ENCODE results near the gene RMND5A.
A peak's percentile ranks its signal among the peaks of the same experiment; 100 is the strongest.
"Not testable (repeated sequence)": the region's sequence is repeated elsewhere in the genome, so short reads cannot be mapped to it uniquely, and the experiment has no call there.

Gene RMND5A

GRCh38 chr2:86708126-86708525 lies 12.0 kb upstream of the RMND5A start:
- DNase-seq (ENCODE audit: low read depth in 1 of 2, low spot score in 1 of 2): not testable (repeated sequence)

GRCh38 chr2:86714579-86715173 lies 5.4 kb upstream of the RMND5A start:
- not testable (repeated sequence) for DNase-seq (ENCODE audit: low read depth in 1 of 2, low spot score in 1 of 2)

- not testable (repeated sequence) for DNase-seq (ENCODE audit: low read depth in 1 of 2, low spot score in 1 of 2)
These were observed 841 bp upstream of the RMND5A start for GRCh38 chr2:86719263-86719636.

GRCh38 chr2:86720540-86721320 lies 639 bp downstream of the RMND5A start:
- DNase-seq (ENCODE audit: low read depth in 1 of 2, low spot score in 1 of 2): peak; percentile 10 to 25

GRCh38 chr2:86725706-86726105 lies 5.6 kb downstream of the RMND5A start:
- DNase-seq (ENCODE audit: low read depth in 1 of 2, low spot score in 1 of 2): not testable (repeated sequence)

GRCh38 chr2:86732040-86732525 lies 12.0 kb downstream of the RMND5A start:
- not testable (repeated sequence) for DNase-seq (ENCODE audit: low read depth in 1 of 2, low spot score in 1 of 2)

GRCh38 chr2:86732837-86733236 lies 12.7 kb downstream of the RMND5A start:
- not testable (repeated sequence) for DNase-seq (ENCODE audit: low read depth in 1 of 2, low spot score in 1 of 2)

GRCh38 chr2:86733528-86733927 lies 13.4 kb downstream of the RMND5A start:
- DNase-seq (ENCODE audit: low read depth in 1 of 2, low spot score in 1 of 2): not testable (repeated sequence)

- not testable (repeated sequence) for DNase-seq (ENCODE audit: low read depth in 1 of 2, low spot score in 1 of 2)
These were observed 14.8 kb downstream of the RMND5A start for GRCh38 chr2:86734896-86735295.

GRCh38 chr2:86739485-86739884 lies 19.4 kb downstream of the RMND5A start:
- DNase-seq (ENCODE audit: low read depth in 1 of 2, low spot score in 1 of 2): not testable (repeated sequence)

GRCh38 chr2:86739889-86740288 lies 19.8 kb downstream of the RMND5A start:
- DNase-seq (ENCODE audit: low read depth in 1 of 2, low spot score in 1 of 2): not testable (repeated sequence)

GRCh38 chr2:86741889-86742498 lies 21.9 kb downstream of the RMND5A start:
- not testable (repeated sequence) for DNase-seq (ENCODE audit: low read depth in 1 of 2, low spot score in 1 of 2)

- DNase-seq (ENCODE audit: low read depth in 1 of 2, low spot score in 1 of 2): no peak
These were observed 24.1 kb downstream of the RMND5A start for GRCh38 chr2:86744152-86744551.

GRCh38 chr2:86746939-86747338 lies 26.8 kb downstream of the RMND5A start:
- no peak for DNase-seq (ENCODE audit: low read depth in 1 of 2, low spot score in 1 of 2)

- DNase-seq (ENCODE audit: low read depth in 1 of 2, low spot score in 1 of 2): no peak
These were observed 27.9 kb downstream of the RMND5A start for GRCh38 chr2:86747711-86748639.

GRCh38 chr2:86750240-86750839 lies 30.2 kb downstream of the RMND5A start:
- DNase-seq (ENCODE audit: low read depth in 1 of 2, low spot score in 1 of 2): no peak

- no peak for DNase-seq (ENCODE audit: low read depth in 1 of 2, low spot score in 1 of 2)
These were observed 31.7 kb downstream of the RMND5A start for GRCh38 chr2:86751778-86752177.

- DNase-seq (ENCODE audit: low read depth in 1 of 2, low spot score in 1 of 2): no peak
These were observed 32.8 kb downstream of the RMND5A start for GRCh38 chr2:86752934-86753333.

GRCh38 chr2:86753606-86754005 lies 33.5 kb downstream of the RMND5A start:
- DNase-seq (ENCODE audit: low read depth in 1 of 2, low spot score in 1 of 2): no peak

- DNase-seq (ENCODE audit: low read depth in 1 of 2, low spot score in 1 of 2): no peak
These were observed 38.3 kb downstream of the RMND5A start for GRCh38 chr2:86758405-86758804.

GRCh38 chr2:86760371-86760770 lies 40.3 kb downstream of the RMND5A start:
- no peak for DNase-seq (ENCODE audit: low read depth in 1 of 2, low spot score in 1 of 2)

Measured in activated CD4-positive, alpha-beta T cell treated with anti-CD3 and anti-CD28 coated beads, Interleukin-2, amount 50 U/mL, for 24 hours (primary cell).